Measurements from ENCODE around the gene ACVRL1.

ACVRL1 gene

GRCh38 chr12:51869931-51870330 lies 37.4 kb upstream of the ACVRL1 start:
- H3K4me3 ChIP-seq (ENCODE audit: low read depth, low read length), result no peak overlapping the region
- DNase-seq (ENCODE audit: low read depth), result no peak
- TF ChIP-seq, protein P1, sequence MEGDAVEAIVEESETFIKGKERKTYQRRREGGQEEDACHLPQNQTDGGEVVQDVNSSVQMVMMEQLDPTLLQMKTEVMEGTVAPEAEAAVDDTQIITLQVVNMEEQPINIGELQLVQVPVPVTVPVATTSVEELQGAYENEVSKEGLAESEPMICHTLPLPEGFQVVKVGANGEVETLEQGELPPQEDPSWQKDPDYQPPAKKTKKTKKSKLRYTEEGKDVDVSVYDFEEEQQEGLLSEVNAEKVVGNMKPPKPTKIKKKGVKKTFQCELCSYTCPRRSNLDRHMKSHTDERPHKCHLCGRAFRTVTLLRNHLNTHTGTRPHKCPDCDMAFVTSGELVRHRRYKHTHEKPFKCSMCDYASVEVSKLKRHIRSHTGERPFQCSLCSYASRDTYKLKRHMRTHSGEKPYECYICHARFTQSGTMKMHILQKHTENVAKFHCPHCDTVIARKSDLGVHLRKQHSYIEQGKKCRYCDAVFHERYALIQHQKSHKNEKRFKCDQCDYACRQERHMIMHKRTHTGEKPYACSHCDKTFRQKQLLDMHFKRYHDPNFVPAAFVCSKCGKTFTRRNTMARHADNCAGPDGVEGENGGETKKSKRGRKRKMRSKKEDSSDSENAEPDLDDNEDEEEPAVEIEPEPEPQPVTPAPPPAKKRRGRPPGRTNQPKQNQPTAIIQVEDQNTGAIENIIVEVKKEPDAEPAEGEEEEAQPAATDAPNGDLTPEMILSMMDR (conservative IDR thresholded peaks at IDR 0.05; ENCODE audit: low read depth, low read length), result no peak

DNA sequence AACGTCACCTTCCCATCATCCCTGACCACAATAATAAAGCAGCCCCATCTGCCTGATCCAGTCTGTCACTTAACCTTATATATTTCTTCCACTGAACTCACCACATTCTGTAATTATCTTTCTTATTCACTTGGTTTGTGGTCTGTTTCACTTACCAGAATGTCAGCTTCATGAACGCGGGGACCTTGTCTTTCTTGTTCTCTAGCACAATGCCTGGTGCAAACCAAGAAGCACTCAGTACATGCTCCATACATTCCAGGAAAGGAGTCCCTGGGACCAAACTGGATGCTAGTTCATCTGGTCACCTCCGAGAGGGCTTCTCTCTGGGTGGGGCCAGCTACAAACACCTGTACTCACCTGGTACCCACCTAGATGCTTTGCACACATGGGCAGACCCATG lies 36.8 kb upstream of the ACVRL1 start:
- no peak for DNase-seq (ENCODE audit: low read depth)
- TF ChIP-seq, protein P1 (conservative IDR thresholded peaks at IDR 0.05; ENCODE audit: low read depth, low read length), result no peak
- no peak overlapping the region for H3K4me3 ChIP-seq (ENCODE audit: low read depth, low read length)

DNA sequence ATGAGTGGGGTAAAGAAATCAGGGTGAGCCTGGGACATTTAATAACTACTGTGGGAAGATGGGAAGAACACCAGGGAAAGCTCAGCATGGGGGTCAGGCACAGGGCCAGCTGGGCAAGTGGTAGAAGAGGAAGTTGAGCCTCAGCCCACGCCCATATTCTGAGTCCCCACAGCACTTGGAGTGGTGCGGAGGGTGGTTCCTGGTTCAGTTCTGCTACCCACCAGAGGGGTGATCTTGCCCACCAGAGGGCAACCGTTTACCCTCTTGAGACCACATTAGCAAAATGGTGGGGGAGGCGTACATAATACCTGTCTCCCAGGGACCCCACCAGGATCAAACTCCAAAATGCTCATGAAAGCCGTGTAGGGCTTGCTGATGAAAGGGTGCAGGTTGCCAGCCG lies 36.2 kb upstream of the ACVRL1 start:
- no peak overlapping the region for H3K4me3 ChIP-seq (ENCODE audit: low read depth, low read length)
- TF ChIP-seq, protein P1 (conservative IDR thresholded peaks at IDR 0.05; ENCODE audit: low read depth, low read length), result no peak
- DNase-seq (ENCODE audit: low read depth), result no peak

- TF ChIP-seq, protein P1 (conservative IDR thresholded peaks at IDR 0.05; ENCODE audit: low read depth, low read length), result no peak
- no peak for DNase-seq (ENCODE audit: low read depth)
- no peak overlapping the region for H3K4me3 ChIP-seq (ENCODE audit: low read depth, low read length)
These were observed 35.2 kb upstream of the ACVRL1 start for GRCh38 chr12:51871918-51872688.

DNA sequence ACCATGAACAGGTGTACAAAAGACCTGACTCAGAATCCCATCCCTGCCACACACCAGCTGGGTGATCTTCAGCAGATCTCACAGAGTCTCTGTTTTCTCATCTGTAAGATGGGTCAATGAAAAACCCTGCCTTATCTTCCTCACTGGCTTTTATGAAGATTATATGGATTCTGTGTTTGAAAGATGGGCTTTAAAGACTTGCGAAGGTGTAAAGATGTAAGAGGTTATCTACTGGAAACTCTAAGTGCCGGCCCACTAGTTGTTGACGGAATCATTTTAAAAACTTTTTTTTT lies 34.7 kb upstream of the ACVRL1 start:
- H3K4me3 ChIP-seq (ENCODE audit: low read depth, low read length), result no peak overlapping the region
- TF ChIP-seq, protein P1 (conservative IDR thresholded peaks at IDR 0.05; ENCODE audit: low read depth, low read length), result no peak
- DNase-seq (ENCODE audit: low read depth), result no peak

- no peak for DNase-seq (ENCODE audit: low read depth)
- H3K4me3 ChIP-seq (ENCODE audit: low read depth, low read length), result no peak overlapping the region
- TF ChIP-seq, protein P1 (conservative IDR thresholded peaks at IDR 0.05; ENCODE audit: low read depth, low read length), result no peak
These were observed 33.9 kb upstream of the ACVRL1 start for GRCh38 chr12:51873251-51873994.

DNA sequence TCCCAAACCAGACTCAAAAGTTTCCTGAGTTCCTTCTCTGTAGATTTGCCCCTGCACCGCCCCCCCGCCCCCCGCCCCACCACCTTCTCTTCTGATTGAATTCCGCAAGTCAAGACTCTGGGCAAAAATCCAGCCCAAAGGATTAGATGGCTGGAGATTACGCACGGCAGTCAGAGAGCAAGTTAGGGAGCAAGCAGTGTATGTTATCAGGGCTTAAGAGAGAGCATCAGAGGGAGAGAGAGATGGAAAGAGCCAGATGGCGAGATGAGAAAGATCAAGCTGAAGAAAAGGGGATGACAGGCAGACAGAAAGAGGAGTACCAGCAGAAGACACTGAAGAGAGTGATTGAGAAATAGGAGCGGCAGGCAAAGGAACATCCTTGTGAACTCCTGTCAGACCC lies 33.3 kb upstream of the ACVRL1 start:
- TF ChIP-seq, protein P1 (conservative IDR thresholded peaks at IDR 0.05; ENCODE audit: low read depth, low read length), result no peak
- DNase-seq (ENCODE audit: low read depth), result no peak
- H3K4me3 ChIP-seq (ENCODE audit: low read depth, low read length), result no peak overlapping the region

Measured in choroid plexus epithelial cell (primary cell).